Mucosa of rectum (tissue), 2 donors: Measurements from ENCODE around the gene BTBD9.

Experiments
- H3K27ac ChIP-seq, 2 donors: one replicate each; pipeline ENCODE4 v1.7.0; 2013; ENCODE audit warnings: inconsistent platforms in 2 of 2, low read depth in 2 of 2, low read length in 2 of 2
- H3K27me3 ChIP-seq, 2 donors: one replicate each; pipeline ENCODE4 v1.7.0; 2013; ENCODE audit warnings: low read length in 2 of 2; ENCODE audit not compliant: control insufficient read depth in 2 of 2, insufficient read depth in 2 of 2
- H3K36me3 ChIP-seq, 2 donors: one replicate each; pipeline ENCODE4 v1.7.0; 2013; ENCODE audit warnings: low read length in 2 of 2; ENCODE audit not compliant: control insufficient read depth in 2 of 2, insufficient read depth in 2 of 2
- H3K4me1 ChIP-seq, 2 donors: one replicate each; pipeline ENCODE4 v1.7.0; 2013; ENCODE audit warnings: low read length in 2 of 2, mild to moderate bottlenecking in 1 of 2; ENCODE audit not compliant: control insufficient read depth in 2 of 2, insufficient read depth in 2 of 2
- H3K4me3 ChIP-seq, 2 donors: one replicate each; pipeline ENCODE4 v1.7.0; 2013; ENCODE audit warnings: low read length in 2 of 2
- H3K9ac ChIP-seq, 2 donors: one replicate each; pipeline ENCODE4 v1.7.0; 2013; ENCODE audit warnings: low read length in 2 of 2, low read depth in 1 of 2, mild to moderate bottlenecking in 1 of 2
- H3K9me3 ChIP-seq, 2 donors: one replicate each; pipeline ENCODE4 v1.7.0; 2013; ENCODE audit warnings: low read length in 2 of 2; ENCODE audit not compliant: control insufficient read depth in 2 of 2
- donor health status: healthy.
- donor health status: Normal muscosa, but diverticular disease.

Gene BTBD9

GRCh38 chr6:38387971-38388370, 251.8 kb downstream of the BTBD9 start:
- Histone ChIP-seq H3K4me1 (no peaks in the 10 kb centered on the region), H3K4me3 (no peak overlapping the region), H3K9me3 (no peaks in the 10 kb centered on the region), H3K27me3 (no peaks in the 10 kb centered on the region), H3K27ac (no peak overlapping the region), H3K36me3 (no peaks in the 10 kb centered on the region), H3K9ac (no peak overlapping the region)

GRCh38 chr6:38387461-38387860, 252.3 kb downstream of the BTBD9 start:
- Histone ChIP-seq H3K4me3 (no peak overlapping the region), H3K9ac (no peak overlapping the region), H3K36me3 (no peaks in the 10 kb centered on the region), H3K9me3 (no peaks in the 10 kb centered on the region), H3K27me3 (no peaks in the 10 kb centered on the region), H3K27ac (no peak overlapping the region), H3K4me1 (no peaks in the 10 kb centered on the region)

- Histone ChIP-seq H3K27ac (no peak overlapping the region), H3K4me1 (no peaks in the 10 kb centered on the region), H3K9ac (no peak overlapping the region), H3K9me3 (no peaks in the 10 kb centered on the region), H3K36me3 (no peaks in the 10 kb centered on the region), H3K4me3 (no peak overlapping the region), H3K27me3 (no peaks in the 10 kb centered on the region)
Observed at GRCh38 chr6:38378801-38379200, 260.9 kb downstream of the BTBD9 start.

GRCh38 chr6:38375937-38376336, 263.8 kb downstream of the BTBD9 start:
- Histone ChIP-seq H3K4me3 (no peak overlapping the region), H3K36me3 (no peaks in the 10 kb centered on the region), H3K9ac (no peak overlapping the region), H3K9me3 (no peaks in the 10 kb centered on the region), H3K27me3 (no peaks in the 10 kb centered on the region), H3K4me1 (no peaks in the 10 kb centered on the region), H3K27ac (no peak overlapping the region)

- Histone ChIP-seq H3K27ac (no peak overlapping the region), H3K36me3 (no peaks in the 10 kb centered on the region), H3K9me3 (no peaks in the 10 kb centered on the region), H3K4me3 (no peak overlapping the region), H3K4me1 (no peaks in the 10 kb centered on the region), H3K27me3 (no peaks in the 10 kb centered on the region), H3K9ac (no peak overlapping the region)
Observed at GRCh38 chr6:38375341-38375740, 264.4 kb downstream of the BTBD9 start.

- no peaks in the 10 kb centered on the region for H3K27me3 ChIP-seq
- H3K36me3 ChIP-seq = no peaks in the 10 kb centered on the region
- H3K9ac ChIP-seq = no peak overlapping the region
- H3K4me3 ChIP-seq = no peak overlapping the region
- H3K4me1 ChIP-seq = no peaks in the 10 kb centered on the region
- no peaks in the 10 kb centered on the region for H3K9me3 ChIP-seq
- H3K27ac ChIP-seq = no peak overlapping the region
Observed at GRCh38 chr6:38371881-38372280, 267.8 kb downstream of the BTBD9 start.

GRCh38 chr6:38370653-38371601, 268.8 kb downstream of the BTBD9 start:
- no peaks in the 10 kb centered on the region for H3K27me3 ChIP-seq
- H3K27ac ChIP-seq = no peak overlapping the region
- H3K36me3 ChIP-seq = no peaks in the 10 kb centered on the region
- H3K9me3 ChIP-seq = no peaks in the 10 kb centered on the region
- no peaks in the 10 kb centered on the region for H3K4me1 ChIP-seq
- no peak overlapping the region for H3K4me3 ChIP-seq
- no peak overlapping the region for H3K9ac ChIP-seq

GRCh38 chr6:38367231-38367630, 272.5 kb downstream of the BTBD9 start:
- Histone ChIP-seq H3K4me3 (no peak overlapping the region), H3K9ac (no peak overlapping the region), H3K9me3 (no peaks in the 10 kb centered on the region), H3K27ac (no peak overlapping the region), H3K27me3 (no peaks in the 10 kb centered on the region), H3K36me3 (no peaks in the 10 kb centered on the region), H3K4me1 (no peaks in the 10 kb centered on the region)

- Histone ChIP-seq H3K36me3 (no peaks in the 10 kb centered on the region), H3K9me3 (no peaks in the 10 kb centered on the region), H3K27me3 (no peaks in the 10 kb centered on the region), H3K27ac (no peak overlapping the region), H3K4me1 (no peaks in the 10 kb centered on the region), H3K4me3 (no peak overlapping the region), H3K9ac (no peak overlapping the region)
Observed at GRCh38 chr6:38366234-38366633, 273.5 kb downstream of the BTBD9 start.

GRCh38 chr6:38364775-38365174, 275.0 kb downstream of the BTBD9 start:
- Histone ChIP-seq H3K36me3 (no peaks in the 10 kb centered on the region), H3K4me3 (no peak overlapping the region), H3K27me3 (no peaks in the 10 kb centered on the region), H3K27ac (no peak overlapping the region), H3K9me3 (no peaks in the 10 kb centered on the region), H3K4me1 (no peaks in the 10 kb centered on the region), H3K9ac (no peak overlapping the region)
